AG04449 (cell line): ENCODE data around the gene DENND4B.

Experiments
- CTCF ChIA-PET: fragments of 350-600 bp; formaldehyde crosslinking; extraction: SDS; loops from one replicate; lab custom pipeline; 2021; ENCODE audit warnings: antibody characterized with exemption; lab: Yijun Ruan, JAX
- POLR2A ChIA-PET: fragments of 400-600, 350-600 bp; formaldehyde crosslinking; extraction: SDS; loops from one replicate; lab custom pipeline; 2020; ENCODE audit warnings: antibody characterized with exemption, inconsistent platforms; lab: Yijun Ruan, JAX
- DNase-seq: peaks from one replicate; pipeline ENCODE4 v3.0.0-alpha.2; 2010; ENCODE audit warnings: low read depth, low spot score
- H3K4me3 ChIP-seq: 2 replicates; pipeline ENCODE4 v1.5.1; 2011; ENCODE audit warnings: low read depth, mild to moderate bottlenecking, control low read depth, low read length
- CTCF ChIP-seq: IDR thresholded peaks from one replicate; pipeline ENCODE4 v1.5.1; 2011; ENCODE audit warnings: mild to moderate bottlenecking, moderate library complexity, low read length, control low read depth, inconsistent platforms; ENCODE audit not compliant: insufficient read depth; ENCODE audit errors: missing control alignments

DENND4B gene

GRCh38 chr1:153939476-153939875, 7.0 kb downstream of the DENND4B start:
- CTCF ChIA-PET: interaction anchor here (0.9 to 2.3 kb wide), 6 partner anchors 10 to 141 kb away, joined by 3 to 6 read pairs (median 4); partner anchors contain the start of gene JTB
- POLR2A ChIA-PET: interaction anchor here (2.1 kb wide), 1 partner anchor 16 kb away, joined by 6 read pairs; the partner anchor contains the start of gene GATAD2B
- no peak for TF ChIP-seq CTCF
- DNase-seq: no peak
- no peak overlapping the region for H3K4me3 ChIP-seq

- TF ChIP-seq CTCF: no peak
- no peak overlapping the region for H3K4me3 ChIP-seq
- ChIA-PET CTCF (interaction anchor here (1.3 to 1.5 kb wide), 2 partner anchors 9 to 19 kb away, joined by 3 to 5 read pairs; no protein-coding TSS in a partner anchor), POLR2A (interaction anchor here (2.1 kb wide), 1 partner anchor 16 kb away, joined by 6 read pairs; the partner anchor contains the start of gene GATAD2B)
- DNase-seq: no peak
Measured at GRCh38 chr1:153938996-153939395, 7.5 kb downstream of the DENND4B start.

GRCh38 chr1:153937331-153937730, 9.2 kb downstream of the DENND4B start:
- no peak overlapping the region for H3K4me3 ChIP-seq
- ChIA-PET CTCF (interaction anchor here (0.8 to 1.6 kb wide), 2 partner anchors 9 to 49 kb away, joined by 3 to 7 read pairs; partner anchors contain the start of genes DENND4B and RAB13), POLR2A (no interaction called here)
- no peak for DNase-seq
- no peak for TF ChIP-seq CTCF

- POLR2A ChIA-PET: no interaction called here
- TF ChIP-seq CTCF: no peak
- CTCF ChIA-PET: interaction anchor here (1.2 to 1.6 kb wide), 2 partner anchors 10 kb away, joined by 4 to 7 read pairs; partner anchors contain the start of gene DENND4B
- H3K4me3 ChIP-seq: no peak overlapping the region
- DNase-seq: no peak
Measured at GRCh38 chr1:153936011-153936802, 10.3 kb downstream of the DENND4B start.

- ChIA-PET CTCF (interaction anchor here (1.2 to 1.7 kb wide), 2 partner anchors 10 to 12 kb away, joined by 4 to 6 read pairs; partner anchors contain the start of gene DENND4B), POLR2A (interaction anchor here (1.0 kb wide), 1 partner anchor 22 kb away, joined by 3 read pairs; no protein-coding TSS in a partner anchor)
- no peak for DNase-seq
- TF ChIP-seq CTCF: no peak
- H3K4me3 ChIP-seq: no peak overlapping the region
Measured at GRCh38 chr1:153934746-153935145, 11.8 kb downstream of the DENND4B start.

GRCh38 chr1:153933955-153934354, 12.6 kb downstream of the DENND4B start:
- no peak overlapping the region for H3K4me3 ChIP-seq
- ChIA-PET POLR2A (interaction anchor here (0.6 to 1.0 kb wide), 2 partner anchors 22 to 24 kb away, joined by 3 read pairs; no protein-coding TSS in a partner anchor), CTCF (interaction anchor here (0.8 to 1.7 kb wide), 2 partner anchors 11 to 137 kb away, joined by 5 to 6 read pairs; no protein-coding TSS in a partner anchor)
- no peak for TF ChIP-seq CTCF
- no peak for DNase-seq
